Stimulated activated CD8-positive, alpha-beta memory T cell treated with anti-CD3 and anti-CD28 coated beads, Interleukin-12 subunit alpha, Interleukin-12 subunit beta, amount 100 ng/mL, for 24 hours (primary cell): ENCODE data around the gene GALNT2.

ENCODE experiments used
- DNase-seq: peaks from one replicate; pipeline ENCODE4 v3.0.0-alpha.2; 2020; ENCODE audit errors: extremely low read depth

GALNT2 gene

GRCh38 chr1:230129341-230129740 is 62.3 kb downstream of the GALNT2 start:
- no peak for DNase-seq

GRCh38 chr1:230130172-230130944 is 63.3 kb downstream of the GALNT2 start:
- no peak for DNase-seq

- no peak for DNase-seq
These were observed 64.4 kb downstream of the GALNT2 start for GRCh38 chr1:230131457-230131856.

- no peak for DNase-seq
These were observed 65.7 kb downstream of the GALNT2 start for GRCh38 chr1:230132758-230133157.

DNA sequence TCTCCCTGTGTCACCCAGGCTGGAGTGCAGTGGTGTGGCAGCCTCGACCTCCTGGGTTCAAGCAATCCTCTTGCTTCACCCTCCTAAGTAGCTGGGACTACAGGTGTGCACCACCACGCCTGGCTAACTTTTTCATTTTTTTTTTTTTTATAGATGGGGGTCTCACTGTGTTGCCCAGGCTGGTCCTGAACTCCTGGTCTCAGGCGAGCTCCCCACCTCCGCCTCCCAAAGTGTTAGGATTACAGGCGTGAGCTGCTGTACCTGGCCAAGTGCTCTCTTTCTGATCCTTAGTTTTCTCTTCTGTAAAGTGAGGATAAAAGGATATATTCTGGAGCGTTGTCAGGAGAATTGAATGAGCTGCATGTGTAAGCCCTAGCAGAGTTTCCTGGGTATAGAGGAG is 68.7 kb downstream of the GALNT2 start:
- no peak for DNase-seq

DNA sequence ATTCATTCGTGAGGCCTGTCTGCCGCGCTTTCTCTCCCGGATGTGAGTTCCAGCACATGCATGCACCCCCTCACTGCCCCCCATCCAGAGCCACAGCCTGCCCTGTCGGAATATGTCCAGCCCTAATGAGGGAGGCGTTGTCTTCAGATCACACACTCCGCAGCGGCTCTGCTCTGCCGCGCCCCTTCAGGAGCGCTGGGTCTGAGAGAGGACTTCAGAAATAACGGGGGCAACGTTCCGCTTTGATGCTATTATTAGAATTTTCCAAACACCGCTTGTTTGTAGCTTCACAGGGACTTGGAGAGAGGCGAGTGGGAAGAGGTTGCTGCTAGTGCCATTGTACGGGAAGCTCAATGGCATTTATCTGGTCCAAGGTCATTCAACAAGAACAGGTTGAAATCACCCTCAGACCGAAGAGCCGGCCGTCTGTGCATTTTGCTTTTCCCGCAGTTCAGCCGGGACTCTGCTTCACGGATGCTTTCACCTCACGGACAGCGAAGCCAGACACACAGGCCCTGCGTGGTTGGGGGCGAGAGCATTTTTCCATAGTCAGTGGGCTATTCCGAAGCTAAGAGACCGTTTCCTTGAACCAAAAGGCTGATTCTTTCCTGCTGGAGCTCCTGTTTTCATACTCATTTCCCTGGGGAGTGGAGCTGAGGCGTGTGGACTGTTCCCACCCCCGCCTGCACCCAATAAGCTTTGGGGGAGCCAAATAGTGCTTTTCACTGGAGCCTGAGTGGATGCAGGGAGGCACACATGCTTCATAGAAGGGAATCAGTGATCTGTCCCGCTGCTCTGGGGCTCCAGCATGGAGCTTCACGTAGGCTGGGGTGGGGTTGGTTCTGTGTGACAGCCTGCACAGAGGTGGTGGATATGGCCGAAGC is 69.7 kb downstream of the GALNT2 start:
- DNase-seq = no peak

DNA sequence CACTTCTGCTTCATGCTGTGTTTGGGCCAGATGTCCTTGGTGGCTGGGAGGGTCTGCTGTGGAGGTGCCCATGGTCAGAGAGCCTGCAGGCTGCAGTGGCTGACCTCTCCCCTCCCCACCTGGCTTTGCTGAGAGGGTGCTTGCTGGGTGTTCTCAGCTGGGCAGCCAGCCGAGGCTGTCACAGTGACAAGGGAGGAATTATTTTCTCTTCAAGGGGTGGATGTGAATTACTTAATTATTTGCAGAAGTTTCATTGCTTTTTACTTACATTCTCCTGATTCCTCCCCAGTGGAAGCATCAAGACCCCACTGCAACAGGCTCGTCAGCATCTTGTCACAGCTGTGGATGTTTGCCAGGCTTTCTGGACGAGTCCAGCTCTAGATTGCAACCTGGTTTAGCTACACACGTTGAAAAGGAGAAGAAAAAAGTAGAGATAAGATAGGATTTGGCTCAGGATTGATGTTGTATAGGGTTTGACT is 70.3 kb downstream of the GALNT2 start:
- DNase-seq = no peak

- no peak for DNase-seq
These were observed 71.7 kb downstream of the GALNT2 start for GRCh38 chr1:230138561-230139239.

DNA sequence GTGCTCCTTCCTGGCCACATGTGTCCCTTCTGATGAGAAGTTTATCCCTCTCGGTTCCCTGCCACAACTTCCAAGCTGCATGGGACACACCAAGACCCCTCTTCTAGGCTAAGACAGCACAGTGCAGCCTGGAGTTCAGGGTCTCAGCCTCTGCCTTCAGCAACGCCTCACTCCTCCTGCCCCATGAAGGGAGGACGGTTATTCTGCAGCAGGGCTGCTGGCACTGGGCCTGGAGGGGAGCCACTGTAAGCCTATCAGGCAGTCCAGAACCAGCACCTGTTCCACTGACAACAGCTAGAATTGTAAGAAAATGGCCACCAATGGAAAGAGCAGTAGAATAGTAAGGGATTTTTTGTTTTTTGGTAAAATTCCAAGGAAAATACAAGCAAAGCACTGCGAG is 72.3 kb downstream of the GALNT2 start:
- DNase-seq = no peak

DNA sequence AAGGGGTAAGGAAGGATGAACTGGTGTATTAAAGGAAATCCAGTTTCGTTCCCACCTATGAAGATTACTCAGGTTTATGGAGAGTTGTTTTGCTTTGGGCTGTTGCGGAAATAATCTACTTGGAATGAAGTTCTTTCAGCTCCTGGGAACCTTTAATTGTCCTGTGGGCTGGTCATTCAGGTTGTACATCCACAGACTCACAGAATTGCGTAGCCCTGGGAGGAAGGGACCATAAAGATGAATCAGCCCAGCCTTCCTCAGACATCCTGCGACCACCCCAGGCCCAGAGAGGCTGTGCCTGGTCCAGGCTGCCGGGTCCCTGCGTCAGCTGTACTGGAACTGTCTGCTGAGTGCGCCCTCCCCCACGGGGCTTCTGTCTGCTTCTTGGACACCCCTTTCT is 72.7 kb downstream of the GALNT2 start:
- no peak for DNase-seq

DNA sequence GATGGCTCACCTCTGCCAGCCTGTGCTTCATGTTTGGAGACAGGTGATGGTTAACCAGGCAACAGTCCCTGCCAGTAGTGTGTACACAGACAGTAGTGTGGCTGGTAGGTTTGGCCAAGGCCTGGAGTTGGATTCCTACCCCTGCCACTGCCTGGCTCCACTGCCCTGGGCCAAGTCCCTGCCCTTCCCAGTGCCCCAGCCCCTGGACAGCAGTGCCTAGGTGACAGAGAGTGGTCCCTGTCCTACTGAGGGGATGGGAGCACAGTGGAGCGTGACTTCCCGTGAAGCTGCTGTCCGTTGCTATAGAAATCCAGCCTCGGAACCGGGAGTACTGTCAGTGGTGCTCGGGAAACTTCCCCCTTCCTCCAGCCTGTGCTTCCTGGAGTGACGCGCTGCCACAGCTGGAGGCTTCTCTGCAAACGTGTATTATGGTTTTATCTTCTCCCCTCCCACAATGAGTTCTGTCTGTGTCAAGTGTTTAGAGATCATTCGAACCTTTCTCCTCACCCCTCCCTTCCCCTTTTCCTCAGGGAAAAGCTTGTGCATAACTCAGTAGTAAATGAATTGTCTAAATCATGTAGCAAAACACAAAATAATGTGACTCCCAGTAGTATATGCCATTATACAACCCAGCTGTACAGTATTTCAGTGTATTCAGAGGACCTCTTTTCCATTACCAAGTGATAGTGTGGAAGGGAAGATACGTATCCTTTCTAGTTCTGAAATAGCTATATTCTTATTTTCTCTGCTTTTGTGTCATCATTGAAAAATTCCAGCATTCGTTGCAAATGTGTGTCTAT is 73.4 kb downstream of the GALNT2 start:
- DNase-seq = no peak

- DNase-seq = no peak
These were observed 74.1 kb downstream of the GALNT2 start for GRCh38 chr1:230141021-230141648.

DNA sequence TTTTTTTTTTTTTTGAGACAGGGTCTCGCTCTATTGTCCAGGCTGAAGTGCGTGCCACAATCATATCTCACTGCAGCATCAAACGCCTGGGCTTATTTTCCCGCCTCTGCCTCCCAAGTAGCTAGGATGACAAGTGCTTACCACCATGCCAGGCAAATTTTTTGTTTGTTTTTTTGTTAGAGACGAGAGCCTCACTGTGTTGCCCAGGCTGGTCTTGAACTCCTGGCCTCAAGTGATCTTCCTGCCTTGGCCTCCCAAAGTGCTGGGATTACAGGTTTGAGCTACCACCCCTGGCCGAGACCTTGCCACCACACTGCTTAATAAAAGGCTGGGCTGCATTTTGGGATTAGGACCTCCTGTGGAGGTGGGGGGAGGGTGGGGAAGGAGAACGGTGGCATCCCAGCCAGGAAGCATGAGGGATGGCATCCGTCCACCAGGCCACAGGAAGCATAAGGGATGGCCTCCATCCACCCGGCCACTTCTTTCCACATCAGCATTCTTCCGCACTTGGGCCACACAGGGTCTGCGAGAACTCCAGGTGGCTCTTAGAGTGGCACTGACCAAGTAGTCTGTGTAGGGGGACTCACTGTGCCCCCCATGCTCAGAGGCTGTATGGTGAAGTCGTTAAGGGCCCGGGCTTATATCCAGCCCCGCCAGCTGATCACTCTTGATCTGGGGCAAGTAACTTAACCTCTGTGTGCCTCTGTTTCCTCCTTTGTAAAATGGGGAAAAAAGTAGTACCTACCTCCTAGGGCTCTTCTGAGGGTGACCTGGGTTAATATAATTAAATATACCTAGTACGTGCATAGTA is 75.0 kb downstream of the GALNT2 start:
- no peak for DNase-seq

GRCh38 chr1:230142608-230143210 is 75.7 kb downstream of the GALNT2 start:
- no peak for DNase-seq

- no peak for DNase-seq
These were observed 76.5 kb downstream of the GALNT2 start for GRCh38 chr1:230143534-230143933.

GRCh38 chr1:230144010-230144614 is 77.1 kb downstream of the GALNT2 start:
- no peak for DNase-seq

GRCh38 chr1:230144758-230145504 is 77.9 kb downstream of the GALNT2 start:
- no peak for DNase-seq

GRCh38 chr1:230145505-230145899 is 78.5 kb downstream of the GALNT2 start:
- DNase-seq = no peak
